GM12873 (cell line): ENCODE results near the gene AHDC1.

Source experiments
- TF ChIP-seq, protein P1 (sequence below): IDR thresholded peaks from 2 replicates; pipeline ENCODE4 v1.5.1; 2012; ENCODE audit warnings: low read depth, mild to moderate bottlenecking, moderate library complexity, low read length, control low read depth; ENCODE audit not compliant: insufficient read depth; ENCODE audit errors: missing control alignments

The AHDC1 gene

DNA sequence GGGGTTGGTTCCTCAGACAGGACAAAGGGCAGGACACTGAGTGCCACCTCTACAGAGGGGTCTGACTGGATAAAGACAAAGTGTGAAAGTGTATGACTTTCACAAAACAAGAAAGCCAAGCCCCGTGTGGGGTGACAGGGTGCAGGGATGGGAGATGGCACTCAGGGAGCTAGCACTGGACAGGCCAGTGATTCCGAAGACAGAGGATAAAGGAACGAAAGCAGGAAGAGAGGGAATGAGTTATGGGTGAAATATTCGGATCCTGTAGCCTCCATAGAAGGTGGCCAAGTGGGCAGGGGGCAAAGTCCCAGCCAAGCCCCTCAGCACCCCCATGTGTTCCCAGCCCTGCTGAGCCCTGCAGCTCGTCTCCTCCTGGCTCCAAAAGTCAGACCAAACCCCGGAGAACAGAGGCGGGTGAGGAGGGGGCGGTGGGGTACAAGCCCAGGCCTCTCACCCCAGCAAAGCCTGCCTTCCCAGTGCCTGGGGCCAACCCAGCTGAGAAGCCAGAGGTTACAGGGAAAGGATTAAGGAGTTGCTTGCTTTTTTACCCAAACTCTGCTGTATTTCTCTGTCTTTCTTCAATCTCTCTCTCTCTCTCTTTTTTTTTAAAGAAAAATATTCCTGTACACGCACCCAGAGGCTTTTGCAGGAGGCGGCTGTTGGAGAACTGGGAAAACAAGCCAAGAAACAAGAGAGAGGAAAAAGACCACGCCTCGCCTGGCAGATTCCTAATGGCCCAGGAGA is 99.9 kb downstream of the AHDC1 start:
- TF ChIP-seq, protein P1, sequence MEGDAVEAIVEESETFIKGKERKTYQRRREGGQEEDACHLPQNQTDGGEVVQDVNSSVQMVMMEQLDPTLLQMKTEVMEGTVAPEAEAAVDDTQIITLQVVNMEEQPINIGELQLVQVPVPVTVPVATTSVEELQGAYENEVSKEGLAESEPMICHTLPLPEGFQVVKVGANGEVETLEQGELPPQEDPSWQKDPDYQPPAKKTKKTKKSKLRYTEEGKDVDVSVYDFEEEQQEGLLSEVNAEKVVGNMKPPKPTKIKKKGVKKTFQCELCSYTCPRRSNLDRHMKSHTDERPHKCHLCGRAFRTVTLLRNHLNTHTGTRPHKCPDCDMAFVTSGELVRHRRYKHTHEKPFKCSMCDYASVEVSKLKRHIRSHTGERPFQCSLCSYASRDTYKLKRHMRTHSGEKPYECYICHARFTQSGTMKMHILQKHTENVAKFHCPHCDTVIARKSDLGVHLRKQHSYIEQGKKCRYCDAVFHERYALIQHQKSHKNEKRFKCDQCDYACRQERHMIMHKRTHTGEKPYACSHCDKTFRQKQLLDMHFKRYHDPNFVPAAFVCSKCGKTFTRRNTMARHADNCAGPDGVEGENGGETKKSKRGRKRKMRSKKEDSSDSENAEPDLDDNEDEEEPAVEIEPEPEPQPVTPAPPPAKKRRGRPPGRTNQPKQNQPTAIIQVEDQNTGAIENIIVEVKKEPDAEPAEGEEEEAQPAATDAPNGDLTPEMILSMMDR, result no peak

- TF ChIP-seq, protein P1, result no peak
These were observed 100.9 kb downstream of the AHDC1 start for GRCh38 chr1:27503033-27503432.

DNA sequence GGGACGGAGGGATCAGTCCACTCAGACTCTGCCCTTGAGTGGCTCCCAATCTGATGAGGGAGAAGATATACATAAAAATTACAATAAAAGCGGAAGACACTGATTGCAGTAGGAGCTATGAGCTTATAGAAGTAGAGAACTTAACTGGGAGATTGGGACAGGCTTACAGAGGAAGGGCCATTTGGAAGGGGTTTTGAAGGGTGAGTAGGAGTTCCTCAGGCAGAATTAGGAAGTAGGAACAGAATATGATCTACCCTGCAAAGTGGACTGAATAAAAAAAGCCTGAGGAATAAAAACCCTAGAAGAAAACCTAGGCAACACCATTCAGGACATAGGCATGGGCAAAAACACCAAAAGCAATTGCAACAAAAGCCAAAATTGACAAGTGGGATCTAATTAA is 104.8 kb downstream of the AHDC1 start:
- TF ChIP-seq, protein P1, result no peak

DNA sequence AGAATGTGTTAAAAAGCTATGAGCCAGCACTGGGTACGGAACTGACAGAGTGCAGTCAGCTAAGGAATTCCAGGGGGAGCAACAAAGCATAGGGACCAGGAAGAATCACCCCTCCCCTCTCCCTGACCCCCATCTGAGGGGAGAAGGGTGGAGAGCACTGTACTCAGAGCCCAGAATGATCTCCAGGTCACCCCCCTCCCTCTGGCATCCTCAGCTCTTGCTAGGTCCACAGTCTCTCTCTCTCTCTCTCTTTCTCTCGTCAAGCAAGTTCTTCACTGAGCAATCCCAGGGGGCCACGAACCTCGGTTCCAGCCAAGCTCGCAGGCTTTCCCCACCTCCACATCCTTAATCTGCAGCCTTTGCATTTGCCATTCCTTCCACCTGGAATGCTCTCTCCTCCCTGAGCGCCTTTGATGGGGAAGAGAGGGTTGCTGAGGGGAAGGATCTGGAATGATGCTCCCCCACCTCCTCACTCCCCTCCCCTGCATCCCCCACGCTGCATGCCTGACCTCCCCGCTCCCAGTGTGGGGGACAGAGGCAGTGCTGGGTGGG is 107.3 kb downstream of the AHDC1 start:
- TF ChIP-seq, protein P1, result no peak

DNA sequence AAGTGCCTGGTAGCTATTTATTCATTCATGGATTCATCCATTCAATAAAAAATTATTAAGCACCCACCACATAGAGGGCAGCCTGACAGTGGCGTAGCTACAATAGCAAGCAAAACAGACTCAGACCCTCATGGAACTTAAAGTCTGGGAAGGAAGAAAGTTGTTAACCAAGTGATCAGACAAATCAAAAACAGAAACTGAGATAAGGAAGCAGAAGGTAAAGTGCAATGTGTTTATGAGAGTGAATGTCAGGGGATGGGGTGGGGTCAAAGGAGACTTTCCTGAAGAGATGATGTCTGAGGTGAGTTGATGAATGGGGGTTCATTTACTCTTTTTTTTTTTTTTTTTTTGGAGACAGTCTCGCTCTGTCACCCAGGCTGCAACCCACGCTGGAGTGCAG is 111.1 kb downstream of the AHDC1 start:
- TF ChIP-seq, protein P1, result no peak

- TF ChIP-seq, protein P1, result no peak
These were observed 111.9 kb downstream of the AHDC1 start for GRCh38 chr1:27491748-27492700.

DNA sequence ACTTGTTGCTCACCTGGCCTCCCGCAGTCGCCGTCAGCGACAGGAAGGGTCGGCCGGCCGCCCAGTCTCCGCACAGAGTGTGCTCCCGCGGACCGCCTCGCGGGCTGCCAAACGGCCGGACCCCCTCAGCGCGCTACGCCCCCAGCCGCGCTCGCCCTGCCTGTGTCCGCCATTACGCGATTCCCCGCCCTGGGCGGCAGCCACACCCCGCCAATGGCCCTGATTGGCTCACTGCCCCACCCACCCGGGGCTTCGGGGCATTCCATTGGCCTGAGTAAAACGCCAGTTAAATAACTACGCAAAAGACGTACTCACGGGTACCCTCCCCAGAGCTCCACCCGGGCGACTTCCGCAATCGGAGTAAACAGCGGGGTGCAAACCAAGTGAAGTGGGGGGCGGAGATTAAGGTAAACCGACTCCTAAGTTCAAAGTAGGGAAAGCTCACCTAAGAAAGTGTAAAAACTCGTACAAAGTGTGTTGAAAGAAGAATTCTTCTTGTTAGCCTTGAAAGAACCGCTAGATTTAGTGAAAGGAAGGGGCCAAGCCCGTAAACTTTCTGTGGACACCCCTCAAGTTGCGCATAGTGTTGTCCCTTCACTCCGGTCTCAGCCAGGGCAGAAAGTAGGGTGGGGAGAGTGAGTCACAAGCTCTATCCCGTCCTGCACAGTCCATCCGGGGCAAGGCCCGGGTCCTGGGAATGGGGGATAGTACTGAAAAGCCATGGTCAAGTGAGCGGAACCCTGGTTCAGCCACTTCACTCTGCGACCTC is 113.8 kb downstream of the AHDC1 start, which contains the start of gene WASF2:
TSS of gene WASF2 (minus strand) at position 195 of the 769 bp plus-strand sequence. CDS start 61,277 bp downstream, outside the sequence.
- TF ChIP-seq, protein P1, result no peak
